Endothelial cell (in vitro differentiated cells): ENCODE results near the gene NFE2L2. TPM values are rescaled to one million over a fixed set of nuclear protein-coding genes. Genes with fewer than 3 reads are reported as not detected.
"Not testable (repeated sequence)": the region's sequence is repeated elsewhere in the genome, so short reads cannot be mapped to it uniquely, and the experiment has no call there.

Experiments used
- DNase-seq: peaks from one replicate; pipeline ENCODE4 v3.0.0; 2021; ENCODE audit warnings: low spot score
- H3K27ac Mint-ChIP-seq: one replicate; pipeline ENCODE4 v1.8.0; 2021; ENCODE audit warnings: mixed read lengths, inconsistent platforms; ENCODE audit not compliant: unreplicated experiment
- H3K27me3 Mint-ChIP-seq: one replicate; pipeline ENCODE4 v1.8.0; 2021; ENCODE audit warnings: mild to moderate bottlenecking, moderate library complexity, mixed read lengths, inconsistent platforms; ENCODE audit not compliant: unreplicated experiment
- H3K36me3 Mint-ChIP-seq: one replicate; pipeline ENCODE4 v1.8.0; 2021; ENCODE audit warnings: mild to moderate bottlenecking, low read depth, mixed read lengths, inconsistent platforms; ENCODE audit not compliant: unreplicated experiment
- H3K4me1 Mint-ChIP-seq: one replicate; pipeline ENCODE4 v1.8.0; 2021; ENCODE audit warnings: mild to moderate bottlenecking, mixed read lengths, inconsistent platforms; ENCODE audit not compliant: unreplicated experiment
- H3K4me3 Mint-ChIP-seq: one replicate; pipeline ENCODE4 v1.8.0; 2021; ENCODE audit warnings: mild to moderate bottlenecking, mixed read lengths, inconsistent platforms; ENCODE audit not compliant: unreplicated experiment
- H3K9me3 Mint-ChIP-seq: one replicate; pipeline ENCODE4 v1.8.0; 2021; ENCODE audit warnings: mixed read lengths, inconsistent platforms; ENCODE audit not compliant: unreplicated experiment
- CTCF ChIP-seq: fragments of 200-600 bp; sonication (generic); IDR thresholded peaks from one replicate; pipeline ENCODE4 v1.5.0; 2021; ENCODE audit warnings: antibody characterized with exemption; ENCODE audit not compliant: unreplicated experiment
- total RNA-seq: library from RNA; stranded (reverse); fragmentation: NEBNext Ultra II Directional; extraction: Animal tissue kit (Norgen Biotek cat#: 25700); gene quantifications from one replicate; pipeline ENCODE4 v1.2.1, GENCODE V29; 2021; ENCODE audit not compliant: unreplicated experiment

Gene NFE2L2
- total RNA-seq, 1 donor from 2014 or later: 50.6 TPM

GRCh38 chr2:177193240-177193639 lies 71.3 kb downstream of the NFE2L2 start:
- Mint-ChIP-seq H3K27ac (no peak overlapping the region), H3K27me3 (no peaks in the 10 kb centered on the region), H3K9me3 (no peaks in the 10 kb centered on the region), H3K4me3 (no peak overlapping the region), H3K36me3 (no peaks in the 10 kb centered on the region), H3K4me1 (no peaks in the 10 kb centered on the region)
- no peak for DNase-seq
- no peak for TF ChIP-seq CTCF

- no peak for DNase-seq
- Mint-ChIP-seq H3K4me3 (no peak overlapping the region), H3K27ac (no peak overlapping the region), H3K9me3 (no peaks in the 10 kb centered on the region), H3K27me3 (no peaks in the 10 kb centered on the region), H3K4me1 (no peaks in the 10 kb centered on the region), H3K36me3 (no peaks in the 10 kb centered on the region)
- TF ChIP-seq CTCF: no peak
Observed at GRCh38 chr2:177192788-177193187, 71.7 kb downstream of the NFE2L2 start.

GRCh38 chr2:177190941-177191340 lies 73.6 kb downstream of the NFE2L2 start:
- Mint-ChIP-seq H3K27me3 (no peaks in the 10 kb centered on the region), H3K9me3 (no peaks in the 10 kb centered on the region), H3K27ac (no peak overlapping the region), H3K4me1 (peaks cover 2% of the 10 kb centered on the region), H3K4me3 (no peak overlapping the region), H3K36me3 (no peaks in the 10 kb centered on the region)
- no peak for TF ChIP-seq CTCF
- no peak for DNase-seq

GRCh38 chr2:177188482-177189469 lies 75.8 kb downstream of the NFE2L2 start:
- no peak overlapping the region for H3K4me3 Mint-ChIP-seq
- DNase-seq: no peak
- H3K9me3 Mint-ChIP-seq: no peaks in the 10 kb centered on the region
- H3K27me3 Mint-ChIP-seq: no peaks in the 10 kb centered on the region
- TF ChIP-seq CTCF: no peak
- no peaks in the 10 kb centered on the region for H3K36me3 Mint-ChIP-seq
- H3K4me1 Mint-ChIP-seq: peaks cover 2% of the 10 kb centered on the region
- H3K27ac Mint-ChIP-seq: no peak overlapping the region

- no peaks in the 10 kb centered on the region for H3K27me3 Mint-ChIP-seq
- H3K27ac Mint-ChIP-seq: no peak overlapping the region
- no peaks in the 10 kb centered on the region for H3K36me3 Mint-ChIP-seq
- DNase-seq: no peak
- H3K4me3 Mint-ChIP-seq: no peak overlapping the region
- no peak for TF ChIP-seq CTCF
- H3K4me1 Mint-ChIP-seq: peaks cover 2% of the 10 kb centered on the region
- no peaks in the 10 kb centered on the region for H3K9me3 Mint-ChIP-seq
Observed at GRCh38 chr2:177187631-177188312, 76.8 kb downstream of the NFE2L2 start.

- not testable (repeated sequence) for H3K27me3 Mint-ChIP-seq, H3K4me1 Mint-ChIP-seq, H3K27ac Mint-ChIP-seq, H3K9me3 Mint-ChIP-seq, DNase-seq, H3K36me3 Mint-ChIP-seq, H3K4me3 Mint-ChIP-seq
Observed at GRCh38 chr2:177186038-177186437, 78.5 kb downstream of the NFE2L2 start.
